GM23338 (cell line): ENCODE data around the gene COL15A1.

Source experiments
- CREB1 ChIP-seq: fragments of 250-450 bp; sonication (Bioruptor Pico); IDR thresholded peaks from 2 replicates; pipeline ENCODE4 v1.5.0; 2020; ENCODE audit warnings: low read depth, mild to moderate bottlenecking, moderate library complexity
- CTCF ChIP-seq, 2 experiments: fragments of 200-600 bp in 1 of 2; sonication (generic) in 1 of 2; conservative IDR thresholded peaks; 2 replicates each; pipeline versions ENCODE4 v1.5.1 to v1.6.1; 2016 to 2017; ENCODE audit warnings: antibody characterized with exemption in 2 of 2, low read depth in 2 of 2, mild to moderate bottlenecking in 2 of 2, moderate library complexity in 1 of 2
- ETS1 ChIP-seq: IDR thresholded peaks from 2 replicates; pipeline ENCODE4 v1.6.1; 2016; ENCODE audit warnings: antibody characterized with exemption
- EZH2 ChIP-seq: fragments of 200-600 bp; sonication (generic); IDR thresholded peaks from one replicate; pipeline ENCODE4 v1.8.0; 2017; ENCODE audit warnings: antibody characterized with exemption, mild to moderate bottlenecking, low read depth; ENCODE audit not compliant: unreplicated experiment
- EZH2phosphoT487 ChIP-seq: fragments of 200-600 bp; sonication (generic); IDR thresholded peaks from one replicate; pipeline ENCODE4 v1.8.1; 2018; ENCODE audit warnings: antibody characterized with exemption; ENCODE audit not compliant: unreplicated experiment
- REST ChIP-seq: IDR thresholded peaks from one replicate; pipeline ENCODE4 v1.6.1; 2018; ENCODE audit warnings: antibody characterized with exemption; ENCODE audit not compliant: unreplicated experiment

- TF ChIP-seq CTCF (conservative IDR thresholded peaks at IDR 0.05; ENCODE audit: low read depth in 2 of 2) (no peak), EZH2phosphoT487 (no peak), ETS1 (no peak), CREB1 (no peak), REST (no peak), EZH2 (no peak)
Measured at GRCh38 chr9:98923451-98924123, 20.1 kb upstream of the COL15A1 start.
